Fibroblast of skin of back (primary cell): ENCODE data around the gene PTPRN2.
"Not testable (repeated sequence)": the region's sequence is repeated elsewhere in the genome, so short reads cannot be mapped to it uniquely, and the experiment has no call there.

Experiments used
- DNase-seq: peaks from one replicate; pipeline ENCODE4 v3.0.0-alpha.2; 2013

Gene PTPRN2

GRCh38 chr7:158192184-158192835, 395.3 kb downstream of the PTPRN2 start:
- DNase-seq = no peak

- no peak for DNase-seq
Measured at GRCh38 chr7:158191671-158192070, 396.0 kb downstream of the PTPRN2 start.

DNA sequence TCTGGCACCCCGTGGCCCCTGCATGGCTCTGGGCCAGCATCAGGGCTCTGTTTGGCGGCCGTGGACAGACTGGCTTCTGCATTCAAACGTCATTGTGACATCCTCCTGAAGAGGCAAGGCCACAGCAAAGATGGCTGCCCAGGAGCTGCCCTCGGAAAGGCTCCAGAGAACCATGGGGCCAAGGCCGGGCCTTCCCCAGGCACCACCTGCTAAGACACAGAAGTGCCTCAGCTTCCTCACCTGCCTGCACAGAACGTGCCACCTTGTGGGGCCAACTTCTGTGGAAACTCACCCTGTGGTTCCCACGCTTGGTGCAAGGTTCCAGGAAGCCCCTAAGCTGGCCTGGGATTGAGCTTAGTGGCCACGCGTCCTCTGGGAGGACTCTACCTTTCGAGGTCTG, 396.9 kb downstream of the PTPRN2 start:
- DNase-seq = no peak

DNA sequence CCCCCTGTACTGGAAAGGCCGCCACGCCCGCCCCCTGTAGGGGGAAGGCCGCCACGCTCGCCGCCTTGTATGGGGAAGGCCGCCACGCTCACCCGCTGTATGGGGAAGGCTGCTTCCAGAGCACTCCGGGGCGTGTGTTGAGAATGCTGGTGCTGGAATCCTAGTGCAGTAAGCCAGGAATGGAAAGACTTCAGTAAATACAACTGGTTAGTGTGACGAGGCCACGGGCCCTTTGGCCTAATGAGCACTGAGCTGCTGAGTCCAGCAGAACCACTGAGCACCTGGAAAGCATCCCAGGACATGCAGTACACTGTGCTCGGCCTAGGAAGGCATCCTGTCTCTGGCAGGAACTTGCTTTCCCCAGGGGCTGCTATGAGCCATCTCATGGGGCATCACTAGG, 398.9 kb downstream of the PTPRN2 start:
- no peak for DNase-seq

DNA sequence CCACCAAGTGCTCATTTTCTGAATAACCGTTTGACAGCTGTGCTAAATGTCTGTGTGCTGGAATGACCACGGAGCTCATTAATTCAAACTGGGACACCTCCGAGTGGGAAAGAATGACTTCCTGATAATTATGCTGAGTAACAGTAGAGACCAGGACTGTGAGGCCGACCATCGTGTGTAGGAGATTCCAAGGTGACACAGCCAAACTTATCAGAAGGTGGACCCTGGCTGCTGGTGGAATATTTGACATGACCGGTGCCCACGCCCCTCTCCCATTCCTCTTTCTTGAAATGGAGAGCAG, 400.0 kb downstream of the PTPRN2 start:
- DNase-seq = no peak

DNA sequence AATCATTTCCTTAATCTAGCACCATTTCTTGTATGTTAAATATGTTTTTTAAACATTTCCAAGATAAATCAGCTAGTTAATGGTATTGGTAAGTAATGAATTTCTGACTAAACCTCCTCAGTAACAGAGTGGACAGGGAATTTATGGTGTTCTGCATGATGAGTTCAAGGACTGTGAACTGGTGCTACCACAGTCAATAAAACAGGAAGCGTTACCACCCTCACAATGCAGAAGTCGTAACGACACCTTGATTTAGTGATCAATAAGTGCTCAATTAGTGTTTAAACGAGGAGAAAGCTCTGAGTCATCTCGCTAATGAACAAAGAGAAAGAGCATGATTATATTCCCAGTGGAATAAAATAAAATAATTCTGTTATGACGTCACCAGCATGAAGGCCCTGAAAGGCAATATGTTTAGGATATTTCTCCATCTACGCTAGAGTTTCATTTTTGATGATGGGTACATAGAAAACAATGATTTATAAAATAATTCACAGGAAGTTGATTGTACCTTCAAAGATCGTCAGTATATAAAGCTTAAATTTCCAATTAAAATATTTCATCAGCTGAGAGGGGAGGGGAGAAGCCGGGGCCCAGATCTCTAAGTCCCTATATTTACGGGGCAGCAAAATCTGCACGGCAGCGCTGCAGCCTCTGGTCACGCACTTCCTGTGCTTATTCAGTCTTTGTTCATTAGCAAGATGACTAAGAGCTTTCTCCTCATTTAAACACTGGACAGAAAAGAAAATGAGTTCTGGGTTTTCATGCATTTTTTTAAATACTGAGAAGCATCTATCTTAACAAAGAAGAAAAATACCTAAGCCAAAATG, 400.5 kb downstream of the PTPRN2 start:
- DNase-seq = no peak

DNA sequence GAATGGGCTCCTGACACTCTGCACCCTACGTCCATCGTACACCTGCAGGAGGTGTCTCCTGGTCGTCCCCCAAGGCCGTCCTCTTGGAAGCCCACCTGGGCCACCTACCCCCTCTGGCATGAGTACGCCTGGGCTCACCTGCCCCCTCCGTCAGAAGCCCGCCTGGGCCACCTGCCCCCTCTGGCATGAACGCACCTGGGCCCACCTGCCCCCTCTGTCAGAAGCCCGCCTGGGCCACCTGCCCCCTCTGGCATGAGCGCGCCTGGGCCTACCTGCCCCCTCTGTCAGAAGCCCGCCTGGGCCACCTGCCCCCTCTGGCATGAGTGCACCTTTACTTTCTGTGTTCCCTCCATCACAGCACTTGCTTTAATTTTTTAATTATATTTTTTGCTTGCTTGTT, 401.2 kb downstream of the PTPRN2 start:
- DNase-seq = no peak

DNA sequence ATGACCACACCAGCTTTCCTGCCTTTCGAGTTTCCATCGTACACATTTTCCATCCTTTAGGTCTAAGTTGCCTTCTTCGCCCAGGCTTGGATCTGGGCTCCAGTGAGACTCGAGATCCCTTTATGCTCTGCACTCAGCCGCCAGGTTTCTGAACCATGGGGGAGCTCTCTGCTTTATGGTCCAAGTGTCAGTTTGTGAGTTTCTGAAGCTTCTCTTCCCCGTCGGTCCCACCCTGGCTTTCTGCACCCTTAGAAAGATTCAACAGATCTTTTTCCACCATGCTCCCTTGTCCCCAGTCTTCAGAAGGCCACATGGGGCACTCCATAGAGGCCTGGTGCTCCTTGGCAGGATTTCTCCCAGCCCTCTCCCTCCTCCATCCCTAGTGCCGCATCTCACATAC, 402.0 kb downstream of the PTPRN2 start:
- no peak for DNase-seq

- DNase-seq = no peak
Measured at GRCh38 chr7:158183431-158183830, 404.2 kb downstream of the PTPRN2 start.

DNA sequence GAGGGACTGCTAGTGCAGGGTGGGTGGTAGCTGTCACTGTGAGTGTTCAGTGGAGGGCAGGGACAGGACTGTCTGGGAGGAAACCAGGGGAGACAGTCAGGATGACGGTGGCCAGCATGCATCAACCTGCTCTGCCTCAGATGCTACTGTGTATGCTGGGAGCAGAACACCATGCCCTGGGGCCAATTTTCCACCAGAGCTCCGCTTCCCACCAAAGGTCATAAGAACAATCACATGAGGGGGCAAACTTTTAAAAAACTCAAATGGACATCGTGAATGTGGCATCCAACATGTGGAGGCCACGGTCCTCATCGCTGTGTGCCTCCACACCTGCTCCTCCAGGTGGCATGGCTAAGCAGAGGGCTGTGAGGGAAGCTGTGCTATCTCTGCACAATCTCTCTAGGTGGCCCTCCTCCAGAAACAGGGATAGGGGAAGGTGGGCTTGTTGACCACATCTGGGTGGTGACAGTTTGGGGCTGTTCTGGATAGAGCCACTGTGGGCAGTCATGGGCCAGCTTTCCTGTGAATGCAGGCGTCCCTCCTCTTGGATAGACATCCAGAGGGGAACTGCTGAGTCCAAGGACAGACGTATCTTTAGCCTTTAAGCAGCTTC, 411.0 kb downstream of the PTPRN2 start:
- DNase-seq = no peak

DNA sequence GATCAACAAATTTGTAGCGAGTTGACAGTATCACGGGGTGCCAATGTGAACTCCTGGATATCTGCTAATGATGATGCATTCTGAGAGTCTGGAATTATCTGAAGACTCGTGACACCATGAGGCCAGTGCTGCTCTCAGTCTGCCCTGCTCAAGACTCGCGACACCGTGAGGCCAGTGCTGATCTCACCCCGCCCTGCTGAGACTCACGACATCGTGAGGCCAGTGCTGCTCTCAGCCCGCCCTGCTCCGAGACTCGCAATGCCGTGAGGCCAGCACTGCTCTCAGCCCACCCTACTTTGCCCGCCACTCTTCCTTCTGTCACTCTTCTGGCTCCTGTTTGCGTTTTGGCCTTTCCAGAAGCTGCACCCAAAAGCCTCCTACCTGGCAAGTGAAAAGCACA, 411.8 kb downstream of the PTPRN2 start:
- no peak for DNase-seq

- no peak for DNase-seq
Measured at GRCh38 chr7:158174947-158175346, 412.7 kb downstream of the PTPRN2 start.

- DNase-seq = no peak
Measured at GRCh38 chr7:158167373-158167772, 420.2 kb downstream of the PTPRN2 start.

GRCh38 chr7:158166386-158167340, 421.0 kb downstream of the PTPRN2 start:
- no peak for DNase-seq

DNA sequence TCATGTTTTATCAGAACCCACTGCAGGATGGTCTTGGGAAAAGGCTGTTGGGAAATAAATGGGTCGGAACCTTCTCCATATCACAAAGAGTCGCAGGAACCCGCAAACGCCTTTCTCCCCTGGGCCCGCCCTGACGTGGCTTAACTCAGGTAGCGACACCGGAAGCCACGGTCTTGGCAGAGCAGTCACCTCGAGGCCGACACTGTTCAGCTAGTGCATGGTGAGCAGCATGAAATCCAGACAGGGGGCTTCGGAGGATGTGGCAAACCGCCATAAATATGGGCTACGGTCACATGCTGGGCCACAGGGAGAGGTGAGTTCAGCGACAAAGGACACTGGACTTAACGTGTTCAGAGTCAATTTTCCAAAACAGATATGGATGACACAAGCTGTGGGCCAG, 421.9 kb downstream of the PTPRN2 start:
- no peak for DNase-seq

DNA sequence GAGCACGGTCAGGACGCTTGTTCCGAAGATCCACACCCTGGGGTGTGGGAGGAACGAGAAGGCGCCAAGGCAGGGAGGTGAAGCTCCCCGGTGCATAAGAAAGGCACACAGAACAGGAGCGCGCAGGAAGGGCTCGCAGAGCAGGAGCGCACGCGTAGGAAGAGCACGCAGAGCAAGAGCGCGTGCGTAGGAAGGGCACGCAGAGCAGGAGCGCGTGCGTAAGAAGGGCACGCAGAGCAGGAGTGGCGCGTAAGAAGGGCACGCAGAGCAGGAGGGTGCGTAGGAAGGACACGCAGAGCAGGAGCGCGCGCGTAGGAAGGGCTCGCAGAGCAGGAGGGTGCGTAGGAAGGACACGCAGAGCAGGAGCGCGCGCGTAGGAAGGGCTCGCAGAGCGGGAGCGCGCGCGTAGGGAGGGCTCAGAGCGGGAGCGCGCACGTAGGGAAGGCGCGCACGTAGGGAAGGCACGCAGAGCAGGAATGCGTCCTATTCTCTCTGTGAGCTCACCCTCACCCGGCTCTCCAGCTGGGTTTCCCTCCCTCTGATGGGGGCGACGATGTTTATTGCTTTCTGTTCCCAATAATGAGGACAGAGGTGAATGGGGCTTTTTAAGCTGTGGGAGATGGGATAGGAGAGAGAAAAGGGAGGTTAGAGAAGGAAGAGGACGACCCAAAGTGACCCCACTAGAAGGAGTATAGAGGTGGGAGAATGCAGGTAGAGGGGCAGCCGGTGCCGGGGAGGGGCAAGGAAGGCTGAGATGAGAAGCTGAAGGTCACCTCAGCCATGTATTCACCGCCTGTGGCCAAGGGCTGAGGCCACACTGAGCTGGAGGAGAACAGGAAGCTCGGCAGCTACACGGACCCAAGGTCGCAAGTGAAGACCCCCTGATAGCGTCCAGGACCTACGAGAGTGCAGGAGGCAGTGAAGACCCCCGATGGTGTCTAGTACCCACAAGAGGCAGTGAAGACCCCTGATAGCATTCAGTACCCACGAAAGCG, 423.2 kb downstream of the PTPRN2 start:
- no peak for DNase-seq

DNA sequence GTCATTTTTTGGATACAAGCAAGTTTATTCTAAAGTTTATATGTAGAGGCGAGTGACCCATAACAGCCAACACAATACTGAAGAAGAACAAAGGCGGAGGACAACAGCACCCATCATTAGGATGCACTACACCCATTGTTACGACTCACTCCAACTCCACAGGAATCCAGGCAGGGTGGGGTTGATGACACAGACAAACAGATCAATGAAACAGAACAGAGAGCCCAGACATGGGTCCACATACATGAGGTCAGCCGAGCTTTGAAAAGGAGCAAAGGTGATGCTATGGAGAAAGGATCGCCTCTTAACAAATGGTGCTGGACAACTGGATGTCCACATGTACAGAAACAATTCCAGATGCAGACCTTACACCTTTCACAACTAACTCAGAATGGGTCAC, 426.4 kb downstream of the PTPRN2 start:
- DNase-seq = no peak

DNA sequence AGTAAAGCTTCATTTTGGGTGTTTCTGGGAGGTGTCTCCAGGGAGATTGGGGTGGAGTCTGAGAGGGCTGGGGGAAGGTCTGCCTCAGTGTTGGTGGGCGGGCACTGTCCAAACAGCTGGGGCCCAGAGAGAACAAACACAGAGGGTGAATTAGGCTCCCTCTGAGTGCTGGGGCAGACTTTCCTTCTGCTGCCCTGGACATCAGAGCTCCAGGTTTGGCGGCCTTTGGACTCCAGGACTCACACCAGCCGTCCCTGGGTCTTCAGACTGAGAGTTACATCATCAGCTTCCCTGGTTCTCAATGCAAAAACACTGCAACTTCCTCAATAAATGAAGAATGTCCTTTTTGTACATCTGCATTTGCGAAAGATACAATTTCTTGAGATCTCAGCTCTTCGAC, 427.4 kb downstream of the PTPRN2 start:
- no peak for DNase-seq

DNA sequence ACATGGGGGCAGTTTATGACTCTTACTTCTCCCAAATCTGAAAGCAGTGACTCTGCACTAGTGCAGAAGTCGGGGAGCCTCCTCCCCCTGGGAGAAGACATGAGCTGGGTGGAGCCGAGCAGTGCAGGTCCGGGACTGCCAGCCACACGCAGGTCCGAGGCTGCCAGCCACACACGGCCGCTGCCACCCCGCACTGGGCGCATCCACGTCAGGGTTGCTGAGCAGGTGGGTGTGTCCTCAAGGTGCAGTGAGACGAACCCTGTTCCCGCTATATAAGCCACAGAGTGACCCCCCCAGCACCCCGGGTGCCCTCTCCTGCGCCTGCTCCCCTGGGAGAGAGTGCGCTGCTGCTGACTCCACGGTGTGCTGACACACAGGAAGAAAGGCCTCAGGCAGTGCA, 430.2 kb downstream of the PTPRN2 start:
- DNase-seq = no peak

DNA sequence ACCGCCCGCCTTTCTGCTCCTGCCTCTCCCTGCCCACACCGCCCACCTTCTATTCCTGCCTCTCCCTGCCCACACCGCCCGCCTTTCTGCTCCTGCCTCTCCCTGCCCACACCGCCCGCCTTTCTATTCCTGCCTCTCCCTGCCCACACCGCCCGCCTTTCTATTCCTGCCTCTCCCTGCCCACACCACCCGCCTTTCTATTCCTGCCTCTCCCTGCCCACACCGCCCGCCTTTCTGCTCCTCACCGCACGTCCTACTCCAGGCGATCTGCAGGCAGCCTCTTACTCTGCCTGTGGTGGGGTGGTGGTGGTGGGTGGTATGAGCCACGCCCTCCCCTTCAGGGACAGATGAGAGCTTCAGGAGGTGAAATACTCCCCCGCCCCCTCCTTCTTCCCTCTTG, 436.4 kb downstream of the PTPRN2 start:
- not testable (repeated sequence) for DNase-seq

GRCh38 chr7:158150234-158150633, 437.4 kb downstream of the PTPRN2 start:
- DNase-seq = no peak

DNA sequence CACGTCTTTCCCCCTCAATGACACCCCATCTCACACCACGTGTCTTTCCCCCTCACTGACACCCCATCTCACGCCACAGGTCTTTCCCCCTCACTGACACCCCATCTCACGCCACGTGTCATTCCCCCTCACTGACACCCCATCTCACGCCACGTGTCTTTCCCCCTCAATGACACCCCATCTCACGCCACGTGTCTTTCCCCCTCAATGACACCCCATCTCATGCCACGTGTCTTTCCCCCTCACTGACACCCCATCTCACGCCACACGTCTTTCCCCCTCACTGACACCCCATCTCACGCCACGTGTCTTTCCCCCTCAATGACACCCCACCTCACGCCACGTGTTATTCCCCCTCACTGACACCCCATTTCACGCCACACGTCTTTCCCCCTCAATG, 440.2 kb downstream of the PTPRN2 start:
- DNase-seq = not testable (repeated sequence)
